Stimulated activated CD4-positive, alpha-beta T cell treated with anti-CD3 and anti-CD28 coated beads, Interleukin-1b, Interleukin-23, amount 100 ng/mL, for 24 hours (primary cell): ENCODE results near the gene CD151.
A peak's percentile ranks its signal among the peaks of the same experiment; 100 is the strongest.

Experiments used
- DNase-seq, 4 experiments: peaks; one replicate each; pipeline ENCODE4 v3.0.0-alpha.2; 2020; ENCODE audit warnings: low read depth in 4 of 4, low spot score in 1 of 4

Gene CD151

GRCh38 chr11:869399-870126 is 36.8 kb downstream of the CD151 start:
- DNase-seq: no peak

GRCh38 chr11:870127-870413 is 37.3 kb downstream of the CD151 start:
- DNase-seq: no peak

DNA sequence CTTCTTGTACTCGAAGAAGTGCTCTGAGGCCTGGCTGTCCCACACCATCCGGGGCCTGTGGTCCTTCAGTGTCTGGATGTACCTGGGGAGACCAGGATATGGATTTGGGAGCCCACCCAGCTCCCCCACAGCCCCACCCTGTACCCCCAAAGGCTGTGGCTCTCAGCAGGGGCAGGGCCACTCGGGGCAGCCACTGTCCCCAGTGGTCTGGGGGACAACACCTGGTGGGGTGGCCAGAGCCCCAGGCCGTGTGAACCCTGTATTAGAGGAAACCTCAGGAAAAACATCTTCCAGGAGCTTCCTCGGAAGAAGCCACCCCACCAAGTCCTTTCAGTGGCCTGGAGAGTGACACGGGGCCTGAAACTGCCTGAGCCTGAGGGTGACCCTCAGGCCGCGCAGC is 37.7 kb downstream of the CD151 start:
- DNase-seq: no peak

GRCh38 chr11:871472-871871 is 38.7 kb downstream of the CD151 start:
- DNase-seq: no peak

GRCh38 chr11:872799-873198 is 40.0 kb downstream of the CD151 start:
- DNase-seq: no peak

GRCh38 chr11:873706-874105 is 41.0 kb downstream of the CD151 start:
- DNase-seq: no peak

DNA sequence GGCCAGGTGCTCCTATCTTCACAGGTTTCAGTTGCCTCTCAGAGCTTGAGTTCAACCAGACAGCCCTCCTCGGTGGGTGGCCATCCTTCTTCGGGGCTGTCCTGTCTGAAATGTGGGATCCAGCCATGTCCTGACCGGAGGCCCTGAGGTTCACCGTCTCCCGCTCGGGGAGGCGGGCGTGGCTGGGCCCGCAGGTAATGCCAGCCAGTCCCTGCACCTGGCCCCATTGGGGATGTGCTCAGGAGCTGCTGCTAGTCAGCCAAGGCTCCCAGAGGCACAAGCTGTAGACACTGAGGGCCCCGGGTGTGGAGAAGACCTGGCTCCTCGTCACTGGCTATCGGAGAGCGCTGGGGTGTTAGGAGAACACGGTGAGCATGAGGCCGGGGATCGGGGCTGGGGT is 42.5 kb downstream of the CD151 start:
- DNase-seq: no peak

DNA sequence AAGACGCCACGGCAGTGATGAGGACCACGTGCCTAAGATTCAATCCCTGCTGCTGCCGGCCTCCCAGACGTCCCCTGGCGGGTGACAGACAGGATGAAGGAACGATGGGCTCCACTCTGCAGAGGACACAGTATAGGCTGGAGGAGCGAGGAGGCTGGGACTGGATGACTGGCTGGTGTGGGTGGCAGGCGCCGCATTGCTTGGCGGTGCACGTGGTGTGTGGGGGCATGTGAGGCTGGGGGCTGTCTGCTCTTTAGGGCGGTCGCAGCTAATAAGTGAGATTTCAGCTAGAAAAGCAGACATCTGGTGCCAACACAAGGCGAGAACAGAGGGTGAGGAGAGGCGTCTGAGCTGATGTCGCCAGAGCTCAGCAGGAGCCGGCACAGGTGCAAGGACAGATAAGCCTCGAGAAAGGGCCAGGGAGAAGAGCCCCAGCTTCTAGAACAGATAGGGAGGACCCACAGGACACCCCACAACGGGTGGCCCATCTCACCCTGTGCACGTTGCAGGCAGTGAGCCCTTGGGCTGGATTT is 43.1 kb downstream of the CD151 start:
- no peak for DNase-seq

DNA sequence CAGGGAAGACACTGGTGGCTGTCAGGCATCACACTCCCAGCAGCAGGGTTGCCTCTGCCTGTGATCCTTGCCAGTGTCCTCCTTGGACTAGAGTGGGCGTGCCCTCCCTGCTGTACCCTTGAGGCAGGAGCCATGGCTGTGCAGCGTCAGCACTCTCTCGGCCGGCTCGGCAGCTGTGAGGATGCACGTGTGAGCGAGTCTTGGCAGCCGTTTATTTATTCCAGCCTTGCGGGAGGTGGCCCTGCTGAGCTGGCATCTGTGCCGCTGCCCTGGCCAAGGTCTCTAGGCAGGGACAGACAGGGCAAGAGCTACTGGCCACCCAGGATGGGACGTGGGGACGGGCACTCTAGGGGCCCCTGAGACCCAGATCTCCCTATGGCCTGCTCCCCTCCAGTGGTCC is 43.8 kb downstream of the CD151 start:
- DNase-seq: no peak

DNA sequence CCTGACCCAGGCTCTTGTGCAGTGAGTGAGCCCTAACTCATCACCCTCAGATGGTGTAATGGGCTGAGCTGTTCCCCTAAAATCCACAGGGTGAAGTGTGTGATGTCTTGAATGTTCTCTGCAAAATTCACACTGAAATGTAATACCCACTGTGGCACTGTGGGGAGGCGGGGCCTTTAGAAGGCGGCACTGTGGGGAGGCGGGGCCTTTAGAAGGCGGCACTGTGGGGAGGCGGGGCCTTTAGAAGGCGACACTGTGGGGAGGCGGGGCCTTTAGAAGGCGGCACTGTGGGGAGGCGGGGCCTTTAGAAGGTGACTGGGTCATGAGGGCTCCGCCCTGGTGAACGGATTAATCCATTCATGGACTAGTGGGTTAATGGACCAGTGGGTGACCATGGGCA is 44.8 kb downstream of the CD151 start:
- peak in 1 of 4 experiments; percentile 12 for DNase-seq

DNA sequence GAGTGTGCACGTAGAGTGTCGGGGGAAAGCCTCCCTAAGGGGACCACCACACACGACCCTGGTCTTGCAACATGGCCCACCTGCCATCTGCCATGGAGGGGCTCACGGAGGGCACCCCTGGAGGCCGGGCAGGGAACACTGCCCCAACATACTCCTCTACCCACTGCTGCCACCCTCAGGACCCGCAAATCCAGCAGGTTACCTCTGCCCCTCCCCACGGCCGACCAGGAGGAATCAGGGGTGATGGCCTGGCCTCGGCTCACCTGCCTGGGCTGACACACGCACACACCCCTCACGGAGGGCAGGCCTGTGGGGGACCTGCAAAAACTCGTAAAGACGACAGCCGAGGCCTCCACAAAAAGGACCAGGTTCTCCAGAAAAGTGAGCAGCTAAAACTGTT is 47.7 kb downstream of the CD151 start:
- no peak for DNase-seq

- no peak for DNase-seq
These were observed 49.8 kb downstream of the CD151 start for GRCh38 chr11:882596-882995.

DNA sequence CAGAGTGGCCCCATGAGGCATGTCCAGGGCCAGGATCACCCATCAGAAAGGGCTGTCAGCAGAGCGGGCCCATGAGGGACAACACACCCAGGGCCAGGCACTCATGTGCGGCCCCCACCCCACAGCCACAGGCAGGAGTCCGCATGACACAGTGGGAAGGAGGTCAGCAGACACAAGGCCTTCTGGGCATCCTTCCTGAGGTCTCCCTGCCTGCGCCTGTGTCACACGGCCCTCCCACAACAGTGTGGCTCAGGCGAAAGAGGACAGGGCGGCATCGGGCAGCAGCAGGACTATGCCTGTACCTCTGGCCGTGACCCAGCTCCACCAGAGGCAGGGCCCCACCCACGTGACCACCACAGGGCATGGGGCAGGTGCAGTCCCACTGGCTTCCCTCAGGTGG is 50.8 kb downstream of the CD151 start:
- DNase-seq: no peak

DNA sequence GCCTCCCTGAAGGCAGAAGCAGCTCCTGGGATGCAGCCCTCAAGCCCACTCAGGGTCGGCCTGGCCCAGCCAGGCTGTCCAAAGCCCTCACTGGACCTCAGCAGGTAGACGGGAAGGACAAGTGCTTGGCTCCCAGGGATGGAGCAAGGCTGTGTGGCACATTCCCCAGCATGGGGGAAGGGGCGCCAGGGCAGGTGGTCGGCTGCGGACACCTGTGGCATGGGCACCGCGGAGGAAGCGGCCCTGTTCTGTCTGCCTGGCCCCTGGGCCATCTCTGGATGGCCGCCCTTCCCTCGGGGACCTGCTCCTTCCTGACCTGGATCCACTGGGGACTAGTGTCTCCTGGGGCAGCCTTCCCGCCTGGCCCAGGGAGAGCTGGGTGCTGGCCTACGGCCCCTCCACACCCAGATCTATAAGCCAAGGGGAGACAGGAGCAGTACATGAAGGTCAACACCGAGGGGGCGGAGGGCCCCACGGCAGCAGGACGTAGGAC is 51.9 kb downstream of the CD151 start:
- DNase-seq: no peak

DNA sequence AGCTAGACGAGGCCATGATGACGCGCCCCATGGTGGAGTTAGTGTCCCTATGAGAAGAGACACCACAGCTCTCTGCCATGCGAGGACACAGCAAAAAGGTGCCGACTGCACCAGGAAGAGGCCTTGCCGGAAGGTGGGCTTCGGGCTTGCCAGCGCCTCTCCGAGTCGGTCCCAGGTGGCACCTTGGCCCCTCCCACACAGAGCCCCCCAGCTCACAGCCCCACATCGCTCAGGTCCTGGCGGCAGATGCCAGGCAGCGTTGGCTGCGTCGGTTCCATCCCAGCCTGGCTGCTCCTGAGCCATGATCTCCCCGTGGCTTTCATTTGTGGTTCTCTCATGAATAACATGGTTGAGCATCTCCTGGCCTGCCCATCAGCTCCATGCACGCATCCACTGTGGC is 53.8 kb downstream of the CD151 start:
- no peak for DNase-seq

DNA sequence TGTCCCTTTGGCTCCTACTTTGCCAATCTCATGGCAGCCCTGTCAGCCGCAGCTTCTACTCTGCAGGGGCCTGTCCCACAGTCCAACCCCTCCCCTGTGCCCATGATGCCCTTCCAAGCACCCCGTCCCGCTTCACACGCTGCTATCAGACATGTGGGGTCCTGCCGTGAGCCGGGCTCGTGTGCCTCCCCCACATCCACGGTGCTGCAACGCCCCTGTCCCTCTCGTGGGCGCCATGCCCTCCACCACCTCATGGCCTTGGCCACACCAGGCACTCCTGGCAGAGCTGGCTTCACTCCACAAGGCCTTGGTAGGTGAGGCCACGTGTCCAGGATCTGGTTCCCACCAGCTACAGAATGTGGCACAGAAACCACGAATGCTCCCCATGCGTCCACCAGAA is 54.8 kb downstream of the CD151 start:
- no peak for DNase-seq
